Body of pancreas (tissue), 4 donors: ENCODE data around the gene PRMT3. TPM values are rescaled to one million over a fixed set of nuclear protein-coding genes. Genes with fewer than 3 reads are reported as not detected.

Source experiments
- ATAC-seq: fragments of 150-250 bp; one replicate; pipeline ENCODE4 v1.9.1; 2016
- DNase-seq, 4 donors: peaks; one replicate each; pipeline ENCODE4 v3.0.0-alpha.2; 2019
- H3K27ac ChIP-seq, 4 donors: fragments of 200-600 bp; sonication (generic); 1 replicate in 3 of 4; 2 replicates in 1 of 4; pipeline versions ENCODE4 v1.5.1 to v1.6.1; 2016 to 2019; ENCODE audit warnings: mild to moderate bottlenecking in 1 of 4, mixed read lengths in 1 of 4, moderate library complexity in 1 of 4
- H3K27me3 ChIP-seq, 2 donors: fragments of 200-600 bp; sonication (generic); one replicate each; pipeline ENCODE4 v1.6.0; 2016; ENCODE audit warnings: mild to moderate bottlenecking in 1 of 2
- H3K36me3 ChIP-seq, 2 donors: fragments of 200-600 bp; sonication (generic); replicated peaks in 1 of 2; 2 replicates each; pipeline ENCODE4 v1.5.1; 2016; ENCODE audit warnings: low read depth in 2 of 2; ENCODE audit not compliant: insufficient read depth in 1 of 2
- H3K4me1 ChIP-seq: fragments of 200-600 bp; sonication (generic); one replicate; pipeline ENCODE4 v1.6.0; 2016
- H3K4me3 ChIP-seq, 2 donors: fragments of 200-600 bp; sonication (generic); 1 replicate in 1 of 2; 2 replicates in 1 of 2; pipeline ENCODE4 v1.5.1; 2016 to 2019
- H3K9me3 ChIP-seq, 3 donors: fragments of 200-600 bp; sonication (generic); 1 replicate in 2 of 3; 2 replicates in 1 of 3; pipeline ENCODE4 v1.5.1; 2016
- CTCF ChIP-seq, 7 experiments: fragments of 450-650 bp in 4 of 7; fragments of 200-600 bp in 3 of 7; sonication (generic) in 3 of 7; IDR thresholded peaks; one replicate each; pipeline ENCODE4 v1.5.1; 2016 to 2019; ENCODE audit warnings: antibody characterized with exemption in 7 of 7
- POLR2A ChIP-seq, 3 donors: fragments of 450-650 bp; IDR thresholded peaks; one replicate each; pipeline ENCODE4 v1.6.1; 2016; ENCODE audit warnings: antibody characterized with exemption in 3 of 3, mild to moderate bottlenecking in 2 of 3
- WGBS, 2 donors: methylation state at CpG; one replicate each; pipeline ENCODE4 v1.1.5; 2017; 5-methylcytosine and 5-hydroxymethylcytosine counted together
- intact Hi-C: fragments of 100-400 bp; cut with DNase I; formaldehyde crosslinking; loops from one replicate; pipeline ENCODE4 v1.15.1; 2023
- total RNA-seq, 2 donors: library from RNA; depleted of rRNA; stranded (reverse); fragments of >200 nt; gene quantifications; one replicate each; pipeline ENCODE4 v1.1.0, GENCODE V29; 2016

The PRMT3 gene
- total RNA-seq, 2 donors from 2014 or later = 15.6 to 20.4 TPM

- no peaks in the 10 kb centered on the region for H3K9me3 ChIP-seq
- intact Hi-C loops = no loop called here
- H3K4me3 ChIP-seq = no peak overlapping the region
- TF ChIP-seq CTCF (IDR thresholded peaks at IDR 0.05) = no peak
- 92 to 94% methylated on average over 2 of the region's 2 CpGs for WGBS, 2 donors
- no peak for ATAC-seq
- no peaks in the 10 kb centered on the region for H3K27me3 ChIP-seq
- no peak overlapping the region for H3K27ac ChIP-seq
- DNase-seq = no peak
- peaks cover 8% of the 10 kb centered on the region for H3K4me1 ChIP-seq
- no peaks in the 10 kb centered on the region for H3K36me3 ChIP-seq
Observed at GRCh38 chr11:20452585-20452984, 65.1 kb downstream of the PRMT3 start.

GRCh38 chr11:20453657-20454316 lies 66.3 kb downstream of the PRMT3 start:
- no peak overlapping the region for H3K4me3 ChIP-seq
- H3K27ac ChIP-seq = no peak overlapping the region
- no peak for TF ChIP-seq POLR2A (IDR thresholded peaks at IDR 0.05)
- TF ChIP-seq CTCF (IDR thresholded peaks at IDR 0.05) = no peak
- WGBS, 2 donors = 86 to 89% methylated on average over 4 of the region's 4 CpGs
- H3K4me1 ChIP-seq = peaks cover 6% of the 10 kb centered on the region
- H3K9me3 ChIP-seq = no peaks in the 10 kb centered on the region
- ATAC-seq (no peak), DNase-seq (no peak)
- no peaks in the 10 kb centered on the region for H3K27me3 ChIP-seq
- intact Hi-C loops = no loop called here
- no peaks in the 10 kb centered on the region for H3K36me3 ChIP-seq

GRCh38 chr11:20457001-20457799 lies 69.7 kb downstream of the PRMT3 start:
- no peak for TF ChIP-seq CTCF (IDR thresholded peaks at IDR 0.05)
- no peak for TF ChIP-seq POLR2A (IDR thresholded peaks at IDR 0.05)
- H3K4me3 ChIP-seq = no peak overlapping the region
- H3K36me3 ChIP-seq = no peaks in the 10 kb centered on the region
- intact Hi-C loops = no loop called here
- 92 to 96% methylated on average over 4 of the region's 4 CpGs for WGBS, 2 donors
- H3K4me1 ChIP-seq = peaks cover 9% of the 10 kb centered on the region
- no peaks in the 10 kb centered on the region for H3K9me3 ChIP-seq
- H3K27me3 ChIP-seq = no peaks in the 10 kb centered on the region
- ATAC-seq (no peak), DNase-seq (no peak)
- H3K27ac ChIP-seq = no peak overlapping the region

GRCh38 chr11:20457934-20458680 lies 70.6 kb downstream of the PRMT3 start:
- intact Hi-C loops = no loop called here
- WGBS, 2 donors = 86 to 95% methylated on average over 3 of the region's 3 CpGs
- peaks cover 9% of the 10 kb centered on the region for H3K4me1 ChIP-seq
- H3K36me3 ChIP-seq = no peaks in the 10 kb centered on the region
- TF ChIP-seq POLR2A (IDR thresholded peaks at IDR 0.05) (no peak), CTCF (IDR thresholded peaks at IDR 0.05) (no peak)
- ATAC-seq (no peak), DNase-seq (no peak)
- no peaks in the 10 kb centered on the region for H3K27me3 ChIP-seq
- H3K4me3 ChIP-seq = no peak overlapping the region
- H3K9me3 ChIP-seq = no peaks in the 10 kb centered on the region
- H3K27ac ChIP-seq = no peak overlapping the region
